ENCODE data around the gene FREM3. TPM values are rescaled to one million over a fixed set of nuclear protein-coding genes. Genes with fewer than 3 reads are reported as not detected.

FREM3 gene
- total RNA-seq, 1 donor from 2014 or later = 0.19 TPM

- intact Hi-C loops (cut with DNase I) = no loop called here
- no peak for ATAC-seq (ENCODE audit: poor library complexity)
- no peak for DNase-seq
Measured at GRCh38 chr4:143599827-143600226, 100.6 kb downstream of the FREM3 start.

DNA sequence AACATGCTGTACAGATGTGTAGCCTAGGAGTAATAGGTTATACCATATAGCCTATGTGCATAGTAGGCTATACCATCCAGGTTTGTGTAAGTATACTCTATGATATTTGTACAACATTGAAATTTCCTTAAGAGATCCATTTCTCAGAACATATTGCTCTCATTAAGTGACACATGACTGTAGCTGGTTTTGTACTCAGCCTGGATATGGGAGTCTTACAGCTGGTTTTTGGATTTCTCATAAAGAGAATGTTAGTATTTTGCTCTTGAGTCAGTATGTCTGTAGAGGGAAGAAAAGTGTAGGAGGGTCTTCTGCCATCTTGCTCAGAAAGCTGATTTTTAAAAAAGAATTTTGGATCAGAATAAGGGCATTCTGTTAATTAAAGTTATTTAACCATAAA is 101.7 kb downstream of the FREM3 start:
- DNase-seq (no peak), ATAC-seq (ENCODE audit: poor library complexity) (no peak)
- intact Hi-C loops (cut with DNase I) = no loop called here

- ATAC-seq (ENCODE audit: poor library complexity) (no peak), DNase-seq (no peak)
- intact Hi-C loops (cut with DNase I) = no loop called here
Measured at GRCh38 chr4:143597276-143597675, 103.2 kb downstream of the FREM3 start.

- DNase-seq (no peak), ATAC-seq (ENCODE audit: poor library complexity) (peak; percentile 51)
- intact Hi-C loops (cut with DNase I) = no loop called here
Measured at GRCh38 chr4:143587703-143588102, 112.8 kb downstream of the FREM3 start.

- DNase-seq (no peak), ATAC-seq (ENCODE audit: poor library complexity) (no peak)
- intact Hi-C loops (cut with DNase I) = no loop called here
Measured at GRCh38 chr4:143586080-143586479, 114.4 kb downstream of the FREM3 start.

GRCh38 chr4:143585548-143585947 is 114.9 kb downstream of the FREM3 start:
- intact Hi-C loops (cut with DNase I) = no loop called here
- DNase-seq (no peak), ATAC-seq (ENCODE audit: poor library complexity) (no peak)

- intact Hi-C loops (cut with DNase I) = no loop called here
- ATAC-seq (ENCODE audit: poor library complexity) (no peak), DNase-seq (no peak)
Measured at GRCh38 chr4:143581331-143581946, 119.0 kb downstream of the FREM3 start.

- intact Hi-C loops (cut with DNase I) = no loop called here
- no peak for ATAC-seq (ENCODE audit: poor library complexity)
Measured at GRCh38 chr4:143575331-143575730, 125.1 kb downstream of the FREM3 start.

DNA sequence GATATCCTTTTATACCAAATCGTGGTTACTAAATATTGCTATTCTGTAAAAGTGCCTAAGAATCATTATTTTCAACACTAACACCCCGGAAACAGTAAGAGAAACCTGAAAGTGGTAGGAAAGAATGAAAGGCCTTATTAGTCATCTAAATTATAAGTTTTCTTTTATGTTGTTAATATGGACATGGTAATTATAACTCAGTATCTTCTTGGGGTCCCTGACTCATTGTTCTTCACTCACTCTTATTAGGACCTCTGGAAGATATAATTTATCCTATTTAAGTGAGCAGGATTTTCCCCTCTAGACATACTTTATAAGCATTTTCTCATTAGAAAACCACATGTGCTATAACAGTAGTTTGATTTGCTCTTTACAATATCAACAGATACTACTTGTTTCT is 136.0 kb downstream of the FREM3 start:
- ATAC-seq (ENCODE audit: poor library complexity) (no peak), DNase-seq (no peak)
- intact Hi-C loops (cut with DNase I) = no loop called here

More at GRCh38 chr4:143575331-143575730, 125.1 kb downstream of the FREM3 start:
- no peak for DNase-seq

DNA sequence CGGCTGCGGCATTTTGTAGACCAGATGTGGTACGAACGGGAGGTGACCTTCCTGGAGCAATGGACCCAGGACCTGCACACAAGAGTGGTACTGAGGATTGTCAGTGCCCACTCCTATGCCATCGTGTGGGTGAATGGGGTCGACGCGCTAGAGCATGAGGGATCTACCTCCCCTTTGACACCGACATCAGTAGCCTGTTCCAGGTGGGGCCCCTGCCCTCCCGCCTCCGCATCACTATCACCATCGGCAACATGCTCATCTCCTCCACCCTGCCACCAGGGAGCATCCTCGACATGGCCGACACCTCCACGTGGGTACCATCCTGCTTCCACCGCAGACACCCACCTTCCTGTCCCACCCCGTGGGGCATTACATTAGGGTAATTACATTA is 140.7 kb downstream of the FREM3 start:
- ATAC-seq (ENCODE audit: poor library complexity) = peak; percentile 10
- DNase-seq = no peak
- intact Hi-C loops (cut with DNase I) = no loop called here

GRCh38 chr4:143558823-143559756 is 141.4 kb downstream of the FREM3 start:
- ATAC-seq (ENCODE audit: poor library complexity) (peak; percentile 95), DNase-seq (peak; percentile 77)
- intact Hi-C loops (cut with DNase I) = no loop called here

- intact Hi-C loops (cut with DNase I) = no loop called here
- DNase-seq (no peak), ATAC-seq (ENCODE audit: poor library complexity) (no peak)
Measured at GRCh38 chr4:143558286-143558685, 142.2 kb downstream of the FREM3 start.

- DNase-seq = no peak
- ATAC-seq (ENCODE audit: poor library complexity) = no peak
- intact Hi-C loops (cut with DNase I) = no loop called here
Measured at GRCh38 chr4:143555676-143556075, 144.8 kb downstream of the FREM3 start.

DNA sequence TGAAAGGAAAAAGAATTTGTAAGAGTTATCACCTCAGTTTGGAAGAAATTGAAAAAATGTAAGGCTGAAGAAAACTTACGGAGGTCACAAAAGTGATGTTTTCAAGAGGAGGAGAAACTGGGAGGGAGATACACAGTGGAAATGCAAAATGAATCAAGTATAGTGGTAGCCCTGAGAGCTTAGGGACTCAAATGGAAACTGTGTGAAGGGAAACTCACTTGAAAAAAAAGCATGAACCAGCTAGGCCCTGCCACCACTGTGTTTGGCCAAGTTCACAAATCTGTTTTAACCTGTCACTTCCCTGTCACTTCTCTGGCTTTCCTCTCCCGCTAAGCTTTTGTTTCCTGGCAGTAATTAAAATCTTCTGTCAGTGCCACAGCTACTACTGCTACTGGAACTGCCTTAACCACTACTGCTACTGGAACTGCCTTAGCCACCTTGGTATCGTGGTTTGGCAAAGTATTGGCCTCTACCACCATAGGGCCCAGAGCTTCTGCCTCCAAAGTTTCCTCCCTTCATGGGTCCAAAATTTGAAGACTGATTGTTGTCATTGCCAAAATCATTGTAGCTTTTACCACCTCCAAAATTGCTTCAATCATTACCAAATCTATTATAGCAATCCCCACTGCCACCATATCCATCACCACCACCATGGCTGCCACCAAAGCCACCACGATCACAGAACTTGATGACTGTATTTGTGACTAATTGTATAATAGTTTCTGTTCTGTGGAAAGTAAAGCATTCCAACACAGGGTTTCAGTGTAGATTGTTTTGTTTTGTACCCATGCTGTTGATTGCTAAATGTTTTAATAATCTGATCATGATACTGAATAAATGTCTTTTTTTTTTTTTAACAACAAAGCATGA is 145.5 kb downstream of the FREM3 start:
- intact Hi-C loops (cut with DNase I) = no loop called here
- DNase-seq (no peak), ATAC-seq (ENCODE audit: poor library complexity) (no peak)

DNA sequence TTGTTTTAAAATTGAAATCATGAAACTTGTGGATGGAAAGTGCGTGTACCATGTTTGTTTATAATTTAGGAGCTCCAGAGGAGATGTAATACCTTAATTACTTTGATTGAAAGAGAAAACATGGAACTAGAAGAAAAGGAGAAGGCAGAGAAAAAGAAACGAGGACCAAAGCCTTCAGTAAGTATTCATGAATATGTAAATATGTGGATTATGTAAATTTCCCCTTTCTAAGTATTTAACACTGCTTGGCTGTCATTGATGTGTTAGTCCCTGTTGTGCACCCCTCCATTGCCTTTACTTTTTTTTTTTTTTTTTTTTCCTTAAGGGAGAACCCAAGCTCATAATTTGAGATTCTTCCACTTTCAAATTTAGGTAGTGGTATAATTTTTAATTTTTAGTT is 150.5 kb downstream of the FREM3 start:
- DNase-seq (no peak), ATAC-seq (ENCODE audit: poor library complexity) (no peak)
- intact Hi-C loops (cut with DNase I) = loop anchor here (10.0 kb wide), 1 partner anchor 1555 kb away; no protein-coding TSS in a partner anchor

DNA sequence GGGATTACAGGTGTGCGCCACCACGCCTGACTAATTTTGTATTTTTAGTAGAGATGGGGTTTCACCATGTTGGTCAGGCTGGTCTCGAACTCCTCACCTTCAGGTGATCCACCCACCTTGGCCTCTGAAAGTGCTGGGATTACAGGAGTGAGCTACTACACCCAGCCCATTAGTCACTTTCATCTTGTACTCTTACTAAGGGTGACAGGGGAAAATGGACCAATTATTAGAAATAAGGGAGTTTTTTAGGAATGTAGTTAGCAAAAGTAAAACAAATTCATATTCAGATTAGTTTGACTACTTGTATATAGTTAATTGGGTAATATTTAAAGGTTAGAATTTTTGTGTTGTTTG is 160.8 kb downstream of the FREM3 start:
- intact Hi-C loops (cut with DNase I) = loop anchor here (10.0 kb wide), 1 partner anchor 1565 kb away; no protein-coding TSS in a partner anchor
- DNase-seq (no peak), ATAC-seq (ENCODE audit: poor library complexity) (no peak)

GRCh38 chr4:143538979-143539669 is 161.4 kb downstream of the FREM3 start:
- intact Hi-C loops (cut with DNase I) = no loop called here
- DNase-seq = no peak
- ATAC-seq (ENCODE audit: poor library complexity) = no peak

GRCh38 chr4:143531788-143532491 is 168.5 kb downstream of the FREM3 start:
- DNase-seq = no peak
- ATAC-seq (ENCODE audit: poor library complexity) = no peak
- intact Hi-C loops (cut with DNase I) = no loop called here

Data from Right ventricle myocardium superior (tissue), 1 donor.